ENCODE results near the gene FGD5.

DNA sequence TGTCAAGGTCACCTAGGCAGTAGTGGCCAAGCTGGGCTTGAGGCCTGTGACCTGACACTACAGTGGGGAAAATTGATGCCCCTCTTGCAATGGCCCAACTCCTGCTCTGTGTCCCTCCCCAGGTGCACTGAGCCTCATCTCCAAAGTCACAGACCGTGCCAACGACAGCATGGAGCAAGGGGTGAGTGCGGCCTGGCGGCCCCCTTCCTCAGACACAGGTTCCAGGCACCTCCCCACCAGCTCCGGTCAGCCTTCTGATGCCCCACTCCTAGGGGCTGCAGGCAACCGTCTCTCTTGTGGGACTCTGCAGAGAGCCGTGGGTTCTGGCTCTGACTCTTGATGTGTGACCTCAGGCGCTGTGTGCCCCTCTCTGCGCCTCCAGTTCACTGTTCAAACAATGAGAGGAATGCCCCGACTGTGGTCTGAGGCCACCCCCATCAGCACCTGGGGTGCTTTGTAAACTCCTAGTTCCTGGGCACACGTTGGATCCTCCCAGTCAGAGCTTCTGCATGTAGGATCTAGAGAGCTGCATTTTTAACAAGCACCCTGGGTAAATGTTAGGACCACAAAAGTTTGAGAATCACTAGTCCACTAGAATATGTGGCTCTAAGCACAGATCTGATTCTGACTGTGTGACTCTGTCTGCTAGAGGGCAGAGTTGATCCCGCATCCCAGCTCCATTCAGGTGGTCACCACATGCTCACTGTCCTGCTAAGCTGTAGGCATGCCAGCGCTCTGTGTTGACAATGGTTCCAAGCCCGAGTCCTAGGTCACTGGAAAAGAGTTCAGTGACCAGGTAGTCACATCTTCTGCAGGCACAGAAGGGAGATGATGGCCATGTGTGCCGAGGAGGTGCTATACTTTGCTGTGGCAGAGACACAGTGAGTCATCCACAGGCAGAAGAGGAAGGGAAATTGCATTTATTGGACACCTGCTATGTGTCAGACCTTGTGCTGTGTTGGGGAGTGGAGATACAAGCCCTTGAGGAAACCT is 82.4 kb downstream of the FGD5 start:
- no peak for TF ChIP-seq CTCF (IDR thresholded peaks at IDR 0.05)
- TF ChIP-seq POLR2A (IDR thresholded peaks at IDR 0.05) = no peak

All from stomach (tissue), 4 donors.